ENCODE measurements around the gene MED14. TPM values are rescaled to one million over a fixed set of nuclear protein-coding genes. Genes with fewer than 3 reads are reported as not detected.

MED14 gene
- total RNA-seq, 1 experiment from 2014 or later, result 136 TPM

DNA sequence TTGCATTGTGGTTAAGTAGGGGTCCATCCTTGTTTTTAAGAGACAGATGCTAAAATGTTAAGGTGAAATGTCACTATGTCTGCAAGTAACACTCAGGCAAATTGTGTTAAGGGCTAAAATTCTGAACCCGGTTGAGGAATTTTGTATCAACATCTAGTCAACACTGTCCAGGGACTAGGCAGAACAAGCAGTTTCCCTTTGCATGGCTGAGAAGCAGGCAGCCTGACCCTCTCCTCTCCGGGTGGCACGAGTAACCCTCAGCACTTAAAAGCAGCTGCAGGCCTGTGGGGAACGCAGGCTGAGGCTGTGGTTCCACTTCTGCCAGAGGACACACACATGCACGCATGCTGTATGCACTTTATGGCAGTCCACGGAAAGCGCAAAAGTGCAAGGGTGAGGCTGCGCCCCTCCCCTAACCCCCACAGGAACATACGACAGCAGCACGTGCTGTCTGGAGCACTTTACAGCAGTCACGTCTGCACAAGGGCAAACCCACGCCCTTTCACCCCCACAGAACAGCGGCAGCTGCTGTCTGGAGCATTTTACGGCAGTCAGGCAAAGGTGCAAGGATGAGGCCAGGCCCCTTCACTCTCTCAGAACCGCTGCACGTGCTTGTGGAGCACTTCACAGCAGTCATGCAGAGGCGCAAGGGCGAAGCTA, 112.7 kb downstream of the MED14 start:
- Histone ChIP-seq H4K20me1 (ENCODE audit: control insufficient read depth, insufficient read depth, insufficient read length) (no peaks in the 10 kb centered on the region), H3K79me2 (ENCODE audit: insufficient read depth, low read length) (no peaks in the 10 kb centered on the region), H2AK5ac (ENCODE audit: insufficient read length, low read length) (no peak overlapping the region), H3K79me1 (ENCODE audit: insufficient read depth, low read depth, low read length, poor library complexity, severe bottlenecking) (no peaks in the 10 kb centered on the region), H3K23me2 (ENCODE audit: insufficient read length, low read depth, low read length, poor library complexity, severe bottlenecking) (no peaks in the 10 kb centered on the region), H2BK15ac (ENCODE audit: low read depth, low read length) (no peak overlapping the region), H2BK5ac (ENCODE audit: insufficient read length, low read length) (no peak overlapping the region), H3K18ac (ENCODE audit: insufficient read length, low read depth, low read length) (no peak overlapping the region), H3K9ac (ENCODE audit: extremely low read depth, insufficient read length, low read length) (no peak overlapping the region), H3K14ac (ENCODE audit: insufficient read depth, low read length) (no peak overlapping the region), H3K27me3 (ENCODE audit: insufficient read depth, low read length) (no peaks in the 10 kb centered on the region), H3K4me1 (ENCODE audit: insufficient read depth, low read length) (no peaks in the 10 kb centered on the region), H3K27ac (ENCODE audit: insufficient read length, low read depth, low read length) (no peak overlapping the region), H2AFZ (ENCODE audit: low read length) (no peak overlapping the region), H2BK12ac (ENCODE audit: insufficient read length, low read depth, low read length) (no peak overlapping the region), H3K9me3 (ENCODE audit: control insufficient read depth, low read depth, low read length) (no peaks in the 10 kb centered on the region), H3T11ph (ENCODE audit: low read length) (no peak overlapping the region), H3K4ac (ENCODE audit: low read depth, low read length) (no peak overlapping the region), H4K5ac (ENCODE audit: insufficient read length, low read depth, low read length) (no peak overlapping the region), H4K91ac (ENCODE audit: insufficient read length, low read depth, low read length) (no peak overlapping the region), H2BK20ac (ENCODE audit: low read depth, low read length, poor library complexity, severe bottlenecking) (no peak overlapping the region), H2BK120ac (ENCODE audit: low read depth, low read length, poor library complexity, severe bottlenecking) (no peak overlapping the region), H3K56ac (ENCODE audit: insufficient read length, low read depth, low read length) (no peak overlapping the region), H4K8ac (replicated peaks; ENCODE audit: insufficient read length, low read depth, low read length) (no peak overlapping the region), H3K4me2 (ENCODE audit: insufficient read depth, insufficient read length, low read length) (no peak overlapping the region), H3K23ac (ENCODE audit: insufficient read length, low read depth, low read length) (no peak overlapping the region)
- TF ChIP-seq, protein P1, sequence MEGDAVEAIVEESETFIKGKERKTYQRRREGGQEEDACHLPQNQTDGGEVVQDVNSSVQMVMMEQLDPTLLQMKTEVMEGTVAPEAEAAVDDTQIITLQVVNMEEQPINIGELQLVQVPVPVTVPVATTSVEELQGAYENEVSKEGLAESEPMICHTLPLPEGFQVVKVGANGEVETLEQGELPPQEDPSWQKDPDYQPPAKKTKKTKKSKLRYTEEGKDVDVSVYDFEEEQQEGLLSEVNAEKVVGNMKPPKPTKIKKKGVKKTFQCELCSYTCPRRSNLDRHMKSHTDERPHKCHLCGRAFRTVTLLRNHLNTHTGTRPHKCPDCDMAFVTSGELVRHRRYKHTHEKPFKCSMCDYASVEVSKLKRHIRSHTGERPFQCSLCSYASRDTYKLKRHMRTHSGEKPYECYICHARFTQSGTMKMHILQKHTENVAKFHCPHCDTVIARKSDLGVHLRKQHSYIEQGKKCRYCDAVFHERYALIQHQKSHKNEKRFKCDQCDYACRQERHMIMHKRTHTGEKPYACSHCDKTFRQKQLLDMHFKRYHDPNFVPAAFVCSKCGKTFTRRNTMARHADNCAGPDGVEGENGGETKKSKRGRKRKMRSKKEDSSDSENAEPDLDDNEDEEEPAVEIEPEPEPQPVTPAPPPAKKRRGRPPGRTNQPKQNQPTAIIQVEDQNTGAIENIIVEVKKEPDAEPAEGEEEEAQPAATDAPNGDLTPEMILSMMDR (conservative IDR thresholded peaks at IDR 0.05), result no peak
- H3K4me3 Mint-ChIP-seq, result no peak overlapping the region
- peak; percentile 34 for DNase-seq
- peaks cover 0 to 8% of the 10 kb centered on the region in 2 experiments; a peak in 1 of 4 replicates for H3K4me1 Mint-ChIP-seq
- peaks cover 0 to 5% (median 3%) of the 10 kb centered on the region in 3 experiments; a peak in 2 of 7 replicates for H3K36me3 Mint-ChIP-seq (ENCODE audit: insufficient read depth in 1 of 3, low read depth in 3 of 3)
- WGBS (ENCODE audit: extremely low coverage, insufficient read length, low lambda C conversion rate), result no CpG with 5 or more reads among the region's 18 CpGs
- no peaks in the 10 kb centered on the region; the same call in none of the 2 replicates for H3K27me3 Mint-ChIP-seq (ENCODE audit: low read depth)
- peaks cover 53 to 57% of the 10 kb centered on the region in 2 experiments for H3K9me3 Mint-ChIP-seq
- H3K27ac Mint-ChIP-seq, result no peak overlapping the region

All from H9 (cell line).